NT2/D1 (cell line): ENCODE results near the gene NRP1.

Source experiments
- DNase-seq: peaks from one replicate; pipeline ENCODE4 v3.0.0-alpha.2; 2011; ENCODE audit warnings: low read depth, low spot score
- H3K27me3 ChIP-seq: 2 replicates; pipeline ENCODE4 v1.6.0; 2011; ENCODE audit warnings: mild to moderate bottlenecking; ENCODE audit not compliant: insufficient read length, insufficient read depth
- H3K36me3 ChIP-seq: 2 replicates; pipeline ENCODE4 v1.6.1; 2011; ENCODE audit warnings: mild to moderate bottlenecking, low read length, mixed read lengths; ENCODE audit not compliant: insufficient read depth, insufficient read length
- H3K4me1 ChIP-seq: 2 replicates; pipeline ENCODE4 v1.5.1; 2011; ENCODE audit not compliant: insufficient read depth, insufficient read length
- H3K4me3 ChIP-seq: 2 replicates; pipeline ENCODE4 v1.5.1; 2011; ENCODE audit warnings: low read depth; ENCODE audit not compliant: insufficient read length
- H3K9ac ChIP-seq: 2 replicates; pipeline ENCODE4 v1.6.0; 2011; ENCODE audit warnings: low read depth; ENCODE audit not compliant: insufficient read length
- H3K9me3 ChIP-seq: 2 replicates; pipeline ENCODE4 v1.5.1; 2011; ENCODE audit warnings: mild to moderate bottlenecking, low read length; ENCODE audit not compliant: insufficient read depth
- SUZ12 ChIP-seq: IDR thresholded peaks from 2 replicates; pipeline ENCODE4 v1.6.1; 2011; ENCODE audit not compliant: insufficient read length, insufficient read depth; ENCODE audit errors: extremely low read depth
- YY1 ChIP-seq: IDR thresholded peaks from 2 replicates; pipeline ENCODE4 v1.6.1; 2011; ENCODE audit not compliant: insufficient read length, insufficient read depth
- ZNF274 ChIP-seq: IDR thresholded peaks from 2 replicates; pipeline ENCODE4 v1.6.1; 2011; ENCODE audit warnings: mild to moderate bottlenecking, low read depth, low read length

Gene NRP1

GRCh38 chr10:33247221-33247922 is 87.1 kb downstream of the NRP1 start:
- no peaks in the 10 kb centered on the region for H3K36me3 ChIP-seq
- DNase-seq: no peak
- H3K9me3 ChIP-seq: no peaks in the 10 kb centered on the region
- H3K4me3 ChIP-seq: no peak overlapping the region
- H3K4me1 ChIP-seq: no peaks in the 10 kb centered on the region
- no peak for TF ChIP-seq ZNF274
- TF ChIP-seq SUZ12: no peak
- TF ChIP-seq YY1: no peak
- no peaks in the 10 kb centered on the region for H3K27me3 ChIP-seq
- no peak overlapping the region for H3K9ac ChIP-seq

GRCh38 chr10:33245343-33245742 is 89.1 kb downstream of the NRP1 start:
- no peak for TF ChIP-seq SUZ12
- no peak for TF ChIP-seq YY1
- TF ChIP-seq ZNF274: no peak
- no peaks in the 10 kb centered on the region for H3K36me3 ChIP-seq
- DNase-seq: no peak
- H3K4me1 ChIP-seq: no peaks in the 10 kb centered on the region
- no peak overlapping the region for H3K9ac ChIP-seq
- no peak overlapping the region for H3K4me3 ChIP-seq
- no peaks in the 10 kb centered on the region for H3K9me3 ChIP-seq
- no peaks in the 10 kb centered on the region for H3K27me3 ChIP-seq

GRCh38 chr10:33244354-33244967 is 90.0 kb downstream of the NRP1 start:
- no peak for DNase-seq
- H3K4me1 ChIP-seq: no peaks in the 10 kb centered on the region
- H3K4me3 ChIP-seq: no peak overlapping the region
- H3K9me3 ChIP-seq: no peaks in the 10 kb centered on the region
- no peak for TF ChIP-seq SUZ12
- H3K27me3 ChIP-seq: no peaks in the 10 kb centered on the region
- H3K36me3 ChIP-seq: no peaks in the 10 kb centered on the region
- H3K9ac ChIP-seq: no peak overlapping the region

- Histone ChIP-seq H3K4me1 (no peaks in the 10 kb centered on the region), H3K36me3 (no peaks in the 10 kb centered on the region), H3K27me3 (no peaks in the 10 kb centered on the region), H3K9me3 (no peaks in the 10 kb centered on the region), H3K9ac (no peak overlapping the region), H3K4me3 (no peak overlapping the region)
- no peak for DNase-seq
- TF ChIP-seq SUZ12 (no peak), YY1 (no peak), ZNF274 (no peak)
Measured at GRCh38 chr10:33243703-33244102, 90.8 kb downstream of the NRP1 start.

GRCh38 chr10:33242931-33243330 is 91.5 kb downstream of the NRP1 start:
- H3K36me3 ChIP-seq: no peaks in the 10 kb centered on the region
- no peak overlapping the region for H3K9ac ChIP-seq
- H3K27me3 ChIP-seq: no peaks in the 10 kb centered on the region
- no peak for DNase-seq
- no peak for TF ChIP-seq YY1
- no peak for TF ChIP-seq SUZ12
- no peak for TF ChIP-seq ZNF274
- H3K4me3 ChIP-seq: no peak overlapping the region
- H3K9me3 ChIP-seq: no peaks in the 10 kb centered on the region
- H3K4me1 ChIP-seq: no peaks in the 10 kb centered on the region

- no peaks in the 10 kb centered on the region for H3K36me3 ChIP-seq
- H3K27me3 ChIP-seq: no peaks in the 10 kb centered on the region
- no peaks in the 10 kb centered on the region for H3K9me3 ChIP-seq
- no peak overlapping the region for H3K9ac ChIP-seq
- no peak for DNase-seq
- no peaks in the 10 kb centered on the region for H3K4me1 ChIP-seq
- no peak for TF ChIP-seq ZNF274
- no peak for TF ChIP-seq SUZ12
- no peak for TF ChIP-seq YY1
- H3K4me3 ChIP-seq: no peak overlapping the region
Measured at GRCh38 chr10:33241351-33241750, 93.1 kb downstream of the NRP1 start.

- no peak overlapping the region for H3K4me3 ChIP-seq
- H3K36me3 ChIP-seq: no peaks in the 10 kb centered on the region
- no peaks in the 10 kb centered on the region for H3K27me3 ChIP-seq
- H3K9me3 ChIP-seq: no peaks in the 10 kb centered on the region
- TF ChIP-seq ZNF274: no peak
- no peak for TF ChIP-seq YY1
- no peak for TF ChIP-seq SUZ12
- H3K4me1 ChIP-seq: no peaks in the 10 kb centered on the region
- no peak overlapping the region for H3K9ac ChIP-seq
- no peak for DNase-seq
Measured at GRCh38 chr10:33240931-33241330, 93.5 kb downstream of the NRP1 start.

- no peaks in the 10 kb centered on the region for H3K9me3 ChIP-seq
- H3K4me1 ChIP-seq: no peaks in the 10 kb centered on the region
- no peak overlapping the region for H3K9ac ChIP-seq
- no peak overlapping the region for H3K4me3 ChIP-seq
- no peak for TF ChIP-seq ZNF274
- no peak for TF ChIP-seq YY1
- TF ChIP-seq SUZ12: no peak
- DNase-seq: no peak
- no peaks in the 10 kb centered on the region for H3K36me3 ChIP-seq
- H3K27me3 ChIP-seq: no peaks in the 10 kb centered on the region
Measured at GRCh38 chr10:33240258-33240657, 94.2 kb downstream of the NRP1 start.
